ENCODE measurements around the gene C1orf35.
"Not testable (repeated sequence)": the region's sequence is repeated elsewhere in the genome, so short reads cannot be mapped to it uniquely, and the experiment has no call there.

Gene C1orf35

DNA sequence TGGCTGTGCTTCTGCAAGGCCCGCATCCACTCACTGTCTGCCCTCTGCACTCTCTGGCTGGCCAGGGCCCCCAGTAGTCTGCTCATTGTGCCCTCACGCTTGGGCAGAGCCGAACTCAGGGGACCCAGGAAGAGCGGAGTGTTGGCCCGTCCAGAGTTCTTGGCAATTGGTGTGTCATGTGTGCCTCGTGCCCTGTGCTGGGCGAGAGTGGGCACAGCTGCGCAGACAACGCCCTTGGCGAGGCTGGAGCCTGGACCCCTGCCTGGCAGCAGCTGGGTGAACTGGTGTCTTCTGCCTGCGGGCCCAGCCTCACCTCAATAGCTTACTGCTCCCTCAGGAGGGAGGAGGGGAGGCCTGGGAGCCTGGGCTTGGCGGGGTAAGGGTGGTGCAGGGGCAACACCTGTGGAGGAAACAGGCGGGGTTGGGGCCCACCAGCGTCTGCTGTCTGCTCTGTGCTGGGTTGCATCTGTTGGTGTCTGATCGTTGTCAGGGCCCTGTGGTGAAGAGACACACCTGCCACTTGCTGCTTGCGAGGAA is 39.1 kb upstream of the C1orf35 start:
- no peak for DNase-seq

- no peak for DNase-seq
Observed at GRCh38 chr1:228141226-228142044, 38.3 kb upstream of the C1orf35 start.

DNA sequence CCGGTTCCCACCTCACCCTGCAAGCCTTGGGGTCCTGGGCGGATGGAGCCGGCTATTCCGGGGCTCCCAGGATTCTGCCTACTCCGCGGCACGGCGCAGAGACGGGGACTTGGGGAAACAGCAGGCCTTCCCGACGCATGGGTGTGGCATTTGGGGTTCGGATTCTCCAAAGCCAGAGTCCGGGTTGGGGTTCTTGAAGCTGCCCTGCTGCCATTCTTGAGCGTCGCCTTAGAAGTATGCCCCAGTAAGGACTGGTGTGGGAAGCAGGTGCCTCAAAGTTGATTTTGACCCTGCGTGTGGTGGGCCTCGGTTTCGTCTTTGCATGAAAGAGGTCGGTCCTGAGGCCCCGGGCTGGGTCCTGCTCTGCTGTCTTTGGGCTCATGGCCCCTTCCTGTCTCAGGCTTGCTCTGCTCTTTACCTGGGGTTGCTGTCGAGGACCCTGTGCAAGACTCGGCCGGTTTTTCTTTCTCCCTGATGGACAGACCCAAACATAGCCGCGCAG is 37.6 kb upstream of the C1orf35 start:
- DNase-seq, result no peak

GRCh38 chr1:228139931-228140723 is 37.0 kb upstream of the C1orf35 start, which contains the start of gene GUK1:
GUK1 (plus strand) TSS chr1:228140279; CDS start chr1:228140303, 24 bp downstream.
- DNase-seq, result peak; percentile 99

DNA sequence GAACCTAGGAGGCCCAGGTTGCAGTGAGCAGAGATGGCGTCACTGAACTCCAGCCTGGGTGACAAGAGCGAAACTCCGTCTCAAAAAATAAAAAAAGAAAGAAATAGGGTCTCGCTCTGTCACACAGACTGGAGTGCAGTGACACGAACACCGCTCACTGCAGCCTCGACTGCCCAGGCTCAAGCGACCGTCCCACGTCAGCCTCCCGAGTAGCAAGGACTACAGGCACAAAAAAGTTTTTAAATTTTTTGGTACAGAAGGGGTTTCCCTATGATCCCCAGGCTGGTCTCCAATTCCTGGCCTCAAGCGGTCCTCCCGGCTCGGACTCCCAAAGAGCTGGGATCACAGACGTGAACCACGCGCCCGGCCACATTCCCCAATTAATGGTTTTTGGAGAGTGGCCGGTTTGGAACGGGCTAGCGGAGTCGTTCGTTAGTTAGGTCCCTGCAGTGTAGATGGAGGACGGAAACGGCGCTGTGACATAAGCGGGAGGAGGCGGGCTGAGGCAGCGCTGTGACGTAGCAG is 36.3 kb upstream of the C1orf35 start:
- no peak for DNase-seq

DNA sequence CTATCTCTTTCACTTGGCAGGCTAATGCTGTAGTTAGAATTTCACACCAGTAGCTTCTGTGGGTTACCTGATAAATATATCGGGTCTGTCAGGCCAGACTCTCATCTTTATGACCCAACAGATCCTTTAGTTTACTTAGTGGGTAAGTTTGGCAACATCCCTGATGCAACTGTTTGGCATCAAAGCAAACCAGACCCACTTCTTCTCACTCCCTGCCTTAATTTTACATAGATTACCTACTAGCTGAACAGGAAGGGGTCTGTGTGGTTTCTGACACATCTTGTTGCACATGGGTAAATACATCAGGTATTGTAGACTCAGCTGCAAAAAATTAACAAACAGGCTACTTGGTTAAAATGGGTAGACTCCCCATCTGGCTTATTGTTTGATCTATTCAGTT is 33.8 kb upstream of the C1orf35 start:
- DNase-seq, result no peak

DNA sequence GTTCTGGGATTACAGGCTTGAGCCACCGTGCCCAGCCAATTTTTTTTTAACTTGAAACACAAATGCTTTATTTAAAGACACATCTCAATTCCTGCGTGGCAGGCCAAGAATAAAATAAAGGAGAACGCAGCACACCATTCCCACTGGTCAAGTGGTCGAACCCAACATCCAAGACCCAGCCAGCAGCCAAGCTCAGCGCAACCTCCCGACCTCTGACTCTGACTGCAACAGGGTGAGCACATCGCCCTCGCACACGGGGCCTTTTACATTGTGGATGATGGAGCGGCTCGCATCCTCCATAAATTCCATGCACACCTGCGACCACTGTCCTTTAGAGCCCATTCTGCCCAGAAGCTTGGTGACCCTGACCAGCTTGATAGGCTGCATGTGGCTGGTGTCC is 31.5 kb upstream of the C1orf35 start:
- DNase-seq, result no peak

DNA sequence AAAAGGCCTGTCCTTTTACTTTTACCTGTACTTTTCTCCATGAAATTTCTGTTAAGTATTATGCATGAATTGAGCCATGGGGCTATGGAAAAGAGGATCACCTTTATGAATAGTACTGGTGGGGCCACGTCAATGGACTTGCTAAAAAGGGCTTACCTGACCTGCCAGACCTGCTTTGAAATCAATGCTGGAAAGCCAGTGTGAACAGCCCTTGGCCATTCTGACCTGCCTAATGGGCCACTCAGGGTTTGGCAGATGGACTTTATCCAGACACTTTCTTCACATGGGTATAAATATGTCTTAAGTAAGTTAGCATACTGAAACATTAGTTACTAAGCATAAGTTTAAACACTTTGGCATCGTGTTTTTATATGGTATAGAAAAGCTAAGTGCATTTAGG is 28.6 kb upstream of the C1orf35 start:
- DNase-seq, result no peak

DNA sequence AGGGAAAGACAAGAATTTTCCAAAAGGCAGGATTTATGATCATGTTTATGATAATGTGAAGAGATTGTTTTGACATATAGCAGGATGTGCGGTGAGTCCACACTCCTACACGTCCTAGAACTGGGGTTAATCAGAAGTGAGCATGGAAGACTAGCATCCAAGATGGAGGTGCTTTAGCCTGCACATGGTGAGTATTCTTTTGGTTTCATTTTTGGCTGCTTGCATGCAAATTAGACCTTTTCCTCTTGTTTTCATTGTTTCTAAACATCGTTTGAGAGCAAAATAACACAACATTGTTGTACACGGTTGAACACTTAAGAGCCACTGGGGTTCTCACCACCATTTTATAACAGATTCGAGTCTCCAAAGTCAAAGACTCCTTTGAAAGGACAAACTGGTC is 22.1 kb upstream of the C1orf35 start:
- no peak for DNase-seq

- no peak for DNase-seq
Observed at GRCh38 chr1:228123505-228123904, 20.4 kb upstream of the C1orf35 start.

- no peak for DNase-seq
Observed at GRCh38 chr1:228122921-228123441, 19.9 kb upstream of the C1orf35 start.

DNA sequence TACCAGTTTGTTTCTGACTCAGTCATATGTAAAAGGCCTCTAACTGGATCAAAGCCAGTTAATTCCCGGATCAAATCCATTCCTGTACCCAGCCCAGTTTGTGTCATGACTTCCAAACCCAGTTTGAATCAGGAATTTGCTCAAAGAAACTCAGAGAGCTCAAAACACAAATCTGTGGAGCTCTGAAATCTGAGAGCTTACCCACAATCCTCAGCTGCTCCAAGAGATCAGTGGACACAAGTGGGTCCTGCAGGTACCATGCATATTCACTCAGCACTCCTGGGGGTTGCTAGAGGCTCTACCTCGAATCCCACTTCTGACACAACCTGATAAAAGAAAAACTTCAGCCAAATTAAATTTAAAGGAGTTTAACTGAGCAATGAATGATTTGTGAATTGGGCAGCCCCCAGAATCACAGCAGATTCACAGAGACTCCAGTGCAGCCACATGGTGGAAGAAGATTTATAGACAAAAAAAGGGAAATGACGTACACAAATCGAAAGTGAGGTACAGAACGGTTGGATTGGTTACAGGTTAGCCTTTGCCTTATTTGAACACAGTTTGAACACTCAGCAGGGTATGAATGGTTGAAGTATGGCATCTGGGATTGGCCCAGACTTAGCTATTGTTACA is 17.8 kb upstream of the C1orf35 start:
- DNase-seq, result no peak

DNA sequence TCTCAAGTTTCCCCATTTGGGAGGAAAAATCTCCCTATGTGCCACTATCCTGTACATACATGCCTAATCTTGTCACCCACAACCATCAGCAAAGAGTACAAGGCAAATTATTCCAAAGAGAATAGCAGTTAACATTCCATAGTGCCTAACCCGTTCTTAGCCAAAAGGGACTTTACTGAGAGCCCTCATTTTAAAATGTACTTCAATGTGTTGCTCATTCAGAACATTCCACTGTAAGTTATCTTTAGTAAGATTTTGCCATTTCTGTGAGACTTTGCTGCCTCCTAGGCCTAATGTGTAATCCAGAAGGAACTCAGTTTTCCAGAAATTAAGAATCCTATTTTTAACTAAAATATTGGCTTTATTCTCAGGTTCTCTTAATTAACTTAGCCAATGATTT is 17.2 kb upstream of the C1orf35 start:
- no peak for DNase-seq

DNA sequence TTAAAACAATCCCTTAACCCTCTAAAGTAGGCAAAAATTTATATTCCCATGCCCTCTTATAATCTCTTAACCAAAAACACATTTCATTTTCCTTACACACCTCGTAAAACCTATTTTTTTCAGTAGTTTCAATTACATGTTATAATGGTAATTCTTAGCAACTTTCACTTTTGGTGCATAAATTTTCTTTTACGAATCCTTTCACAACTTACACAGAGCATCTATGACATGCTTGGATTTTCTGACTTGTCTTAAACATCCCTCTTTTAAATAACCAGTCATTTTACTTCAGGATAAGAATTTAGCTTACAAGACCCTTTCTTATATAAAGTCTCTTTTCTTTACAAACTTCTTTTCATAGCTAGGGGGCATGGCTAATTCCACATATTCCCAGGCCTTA is 14.9 kb upstream of the C1orf35 start:
- DNase-seq, result no peak

DNA sequence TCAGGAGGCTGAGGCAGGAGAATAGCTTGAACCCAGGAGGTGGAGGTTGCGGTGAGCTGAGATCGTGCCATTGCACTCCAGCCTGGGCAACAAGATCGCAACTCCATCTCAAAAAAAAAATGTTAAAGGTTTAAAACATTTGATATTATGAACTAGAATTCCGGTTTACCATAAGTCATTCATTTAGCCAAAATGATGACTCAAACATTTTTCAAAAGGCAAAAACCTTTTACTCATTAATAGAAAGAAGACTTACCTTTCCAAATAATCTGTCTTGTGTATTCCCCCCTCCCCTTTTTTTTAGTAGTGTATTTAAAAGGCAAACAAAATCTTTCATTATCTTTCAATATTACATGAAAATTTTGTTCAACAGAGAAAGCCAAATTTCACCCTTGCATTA is 14.2 kb upstream of the C1orf35 start:
- DNase-seq, result no peak

- DNase-seq, result no peak
Observed at GRCh38 chr1:228114827-228115226, 11.7 kb upstream of the C1orf35 start.

GRCh38 chr1:228112617-228113016 is 9.5 kb upstream of the C1orf35 start:
- no peak for DNase-seq

DNA sequence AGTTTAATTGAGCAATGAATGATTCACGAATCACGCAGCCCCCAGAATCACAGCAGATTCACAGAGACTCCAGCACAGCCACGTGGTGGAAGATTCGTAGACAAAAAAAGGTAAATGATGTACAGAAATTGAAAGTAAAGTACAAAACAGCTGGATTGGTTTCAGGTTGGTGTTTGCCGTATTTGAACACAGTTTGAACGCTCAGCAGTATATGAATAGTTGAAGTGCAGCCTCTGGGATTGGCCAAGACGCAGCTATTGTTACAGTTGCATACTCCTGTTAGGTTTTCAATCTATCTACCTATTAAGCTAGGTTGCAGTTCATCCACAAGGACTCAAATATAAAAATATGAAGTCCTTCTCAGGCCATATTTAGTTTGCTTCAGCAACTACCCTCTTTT is 9.0 kb upstream of the C1orf35 start:
- DNase-seq, result no peak

- not testable (repeated sequence) for DNase-seq
Observed at GRCh38 chr1:228111315-228111714, 8.2 kb upstream of the C1orf35 start.

DNA sequence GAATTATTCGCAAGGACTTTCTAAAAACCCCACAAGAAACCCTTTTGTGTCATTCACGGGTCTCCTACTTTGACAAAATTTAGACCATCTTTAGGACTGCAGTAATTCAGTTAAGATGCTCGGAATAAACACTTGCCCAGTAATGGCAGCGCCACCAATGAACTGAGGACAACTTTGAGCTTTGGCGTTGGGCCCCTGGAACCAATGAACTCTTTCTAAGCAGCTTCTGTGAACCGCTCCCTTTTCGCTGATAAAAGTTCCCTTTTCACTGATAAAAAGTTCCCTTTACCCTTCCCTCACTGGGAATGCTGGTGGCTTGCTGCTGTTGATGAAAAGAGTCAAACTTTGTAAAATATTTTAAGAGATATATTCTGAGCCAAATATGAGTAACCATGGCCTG is 7.4 kb upstream of the C1orf35 start:
- no peak for DNase-seq

DNA sequence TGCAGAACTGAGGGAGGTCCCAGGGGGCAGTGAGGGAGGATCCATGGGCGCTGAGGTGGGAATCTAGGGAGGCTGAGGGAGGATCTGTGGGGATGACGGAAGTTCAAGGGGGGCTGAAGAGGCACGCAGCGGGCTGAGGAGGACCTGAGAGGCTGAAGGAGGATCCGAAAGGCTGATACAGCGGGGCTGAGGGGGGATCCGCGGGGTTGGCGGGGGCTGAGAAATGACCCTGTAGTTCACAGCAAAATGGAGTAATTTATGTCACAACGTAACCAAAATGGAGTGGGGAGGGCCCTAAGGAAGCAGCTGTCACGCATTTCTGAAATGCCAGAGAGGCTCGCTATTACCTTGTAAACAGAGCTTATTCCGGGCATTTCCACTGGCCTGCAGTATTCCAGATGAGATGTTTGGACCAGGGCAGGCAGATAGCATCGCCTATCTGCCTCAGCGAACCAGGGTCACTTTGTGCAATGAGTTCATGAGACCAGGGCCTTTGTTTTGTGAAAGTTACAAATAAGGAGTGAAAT is 6.9 kb upstream of the C1orf35 start:
- no peak for DNase-seq

Measured in retina (tissue), 1 donor.